ENCODE data around the gene PKD1. TPM values are rescaled to one million over a fixed set of nuclear protein-coding genes. Genes with fewer than 3 reads are reported as not detected.

Gene PKD1
- total and polyA plus RNA-seq, 2 of the 13 experiments (the other 11 are each of a cell fraction or from before 2014, with no cell fraction given) = 22.1 to 23.0 TPM

DNA sequence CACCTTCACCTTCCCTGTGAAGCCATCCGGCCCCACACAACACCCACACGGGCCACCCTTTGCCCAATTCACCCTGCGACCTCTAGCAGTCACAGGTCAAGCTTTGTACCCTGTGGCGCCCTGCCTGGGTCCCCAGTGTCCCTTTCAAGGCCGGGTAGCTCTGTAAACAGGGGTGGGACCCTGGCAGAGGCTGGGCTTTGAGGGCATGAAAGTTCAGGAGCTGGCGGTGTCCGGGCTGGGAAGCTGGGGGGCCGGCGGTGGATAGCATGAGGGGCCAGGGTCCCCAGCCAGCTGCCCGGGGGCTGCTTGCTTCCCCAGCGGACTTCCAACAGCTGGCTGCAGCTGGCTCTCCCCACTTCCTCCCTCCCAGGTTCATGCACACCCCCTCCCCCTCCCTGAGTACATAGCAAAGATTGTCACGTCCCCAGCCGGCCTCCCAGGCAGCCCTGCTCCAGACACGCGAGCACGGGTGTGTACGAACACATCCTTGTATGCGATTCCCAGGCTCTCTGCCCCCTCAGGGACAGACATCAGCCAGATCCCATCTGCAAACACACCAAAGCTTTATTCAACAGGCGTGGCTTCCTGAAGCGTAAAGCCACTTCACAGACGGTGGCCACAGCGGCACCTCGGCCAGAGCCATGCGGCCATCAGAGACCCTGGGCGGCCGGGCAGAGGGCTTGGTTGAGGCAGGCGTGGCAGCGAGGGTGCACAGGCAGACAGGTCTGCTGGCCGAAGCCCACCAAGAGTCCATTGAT is 96.2 kb downstream of the PKD1 start (continued):
- TF ChIP-seq CBFB (CRISPR knock-in tag; IDR thresholded peaks at IDR 0.05) (no peak), ZNF607 (CRISPR knock-in tag; IDR thresholded peaks at IDR 0.05; ENCODE audit: borderline replicate concordance) (peak; percentile 68), SIX1 (CRISPR knock-in tag; IDR thresholded peaks at IDR 0.05; ENCODE audit: borderline replicate concordance) (no peak), PAF1 (CRISPR knock-in tag; IDR thresholded peaks at IDR 0.05) (peak; percentile 46), ZNF614 (CRISPR knock-in tag; IDR thresholded peaks at IDR 0.05; ENCODE audit: borderline replicate concordance) (peak; percentile 39; the same call in 1 of the 2 replicates), ZFP82 (CRISPR knock-in tag; IDR thresholded peaks at IDR 0.05; ENCODE audit: borderline replicate concordance) (peak; percentile 60; the same call in 1 of the 2 replicates), LCORL (IDR thresholded peaks at IDR 0.05) (no peak), LCORL (CRISPR knock-in tag; IDR thresholded peaks at IDR 0.05) (peak; percentile 96), ZNF839 (CRISPR knock-in tag; IDR thresholded peaks at IDR 0.05; ENCODE audit: borderline replicate concordance) (no peak), ZNF564 (CRISPR knock-in tag; IDR thresholded peaks at IDR 0.05) (no peak)
- TF ChIP-seq, protein P1, sequence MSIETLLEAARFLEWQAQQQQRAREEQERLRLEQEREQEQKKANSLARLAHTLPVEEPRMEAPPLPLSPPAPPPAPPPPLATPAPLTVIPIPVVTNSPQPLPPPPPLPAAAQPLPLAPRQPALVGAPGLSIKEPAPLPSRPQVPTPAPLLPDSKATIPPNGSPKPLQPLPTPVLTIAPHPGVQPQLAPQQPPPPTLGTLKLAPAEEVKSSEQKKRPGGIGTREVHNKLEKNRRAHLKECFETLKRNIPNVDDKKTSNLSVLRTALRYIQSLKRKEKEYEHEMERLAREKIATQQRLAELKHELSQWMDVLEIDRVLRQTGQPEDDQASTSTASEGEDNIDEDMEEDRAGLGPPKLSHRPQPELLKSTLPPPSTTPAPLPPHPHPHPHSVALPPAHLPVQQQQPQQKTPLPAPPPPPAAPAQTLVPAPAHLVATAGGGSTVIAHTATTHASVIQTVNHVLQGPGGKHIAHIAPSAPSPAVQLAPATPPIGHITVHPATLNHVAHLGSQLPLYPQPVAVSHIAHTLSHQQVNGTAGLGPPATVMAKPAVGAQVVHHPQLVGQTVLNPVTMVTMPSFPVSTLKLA (IDR thresholded peaks at IDR 0.05) = peak; percentile 48; the same call in 1 of the 2 replicates
- TF ChIP-seq, protein P2, sequence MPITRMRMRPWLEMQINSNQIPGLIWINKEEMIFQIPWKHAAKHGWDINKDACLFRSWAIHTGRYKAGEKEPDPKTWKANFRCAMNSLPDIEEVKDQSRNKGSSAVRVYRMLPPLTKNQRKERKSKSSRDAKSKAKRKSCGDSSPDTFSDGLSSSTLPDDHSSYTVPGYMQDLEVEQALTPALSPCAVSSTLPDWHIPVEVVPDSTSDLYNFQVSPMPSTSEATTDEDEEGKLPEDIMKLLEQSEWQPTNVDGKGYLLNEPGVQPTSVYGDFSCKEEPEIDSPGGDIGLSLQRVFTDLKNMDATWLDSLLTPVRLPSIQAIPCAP (CRISPR knock-in tag; IDR thresholded peaks at IDR 0.05; ENCODE audit: low read depth) = no peak
- TF ChIP-seq, protein P3, sequence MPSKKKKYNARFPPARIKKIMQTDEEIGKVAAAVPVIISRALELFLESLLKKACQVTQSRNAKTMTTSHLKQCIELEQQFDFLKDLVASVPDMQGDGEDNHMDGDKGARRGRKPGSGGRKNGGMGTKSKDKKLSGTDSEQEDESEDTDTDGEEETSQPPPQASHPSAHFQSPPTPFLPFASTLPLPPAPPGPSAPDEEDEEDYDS (CRISPR knock-in tag; IDR thresholded peaks at IDR 0.05) = peak; percentile 42; the same call in 1 of the 2 replicates
- TF ChIP-seq, protein P4, sequence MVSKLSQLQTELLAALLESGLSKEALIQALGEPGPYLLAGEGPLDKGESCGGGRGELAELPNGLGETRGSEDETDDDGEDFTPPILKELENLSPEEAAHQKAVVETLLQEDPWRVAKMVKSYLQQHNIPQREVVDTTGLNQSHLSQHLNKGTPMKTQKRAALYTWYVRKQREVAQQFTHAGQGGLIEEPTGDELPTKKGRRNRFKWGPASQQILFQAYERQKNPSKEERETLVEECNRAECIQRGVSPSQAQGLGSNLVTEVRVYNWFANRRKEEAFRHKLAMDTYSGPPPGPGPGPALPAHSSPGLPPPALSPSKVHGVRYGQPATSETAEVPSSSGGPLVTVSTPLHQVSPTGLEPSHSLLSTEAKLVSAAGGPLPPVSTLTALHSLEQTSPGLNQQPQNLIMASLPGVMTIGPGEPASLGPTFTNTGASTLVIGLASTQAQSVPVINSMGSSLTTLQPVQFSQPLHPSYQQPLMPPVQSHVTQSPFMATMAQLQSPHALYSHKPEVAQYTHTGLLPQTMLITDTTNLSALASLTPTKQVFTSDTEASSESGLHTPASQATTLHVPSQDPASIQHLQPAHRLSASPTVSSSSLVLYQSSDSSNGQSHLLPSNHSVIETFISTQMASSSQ (IDR thresholded peaks at IDR 0.05; ENCODE audit: low read depth) = peak; percentile 68; the same call in 1 of the 2 replicates
- TF ChIP-seq, protein P4 (CRISPR knock-in tag; IDR thresholded peaks at IDR 0.05; ENCODE audit: borderline replicate concordance) = peak; percentile 67; the same call in 1 of the 2 replicates
- TF ChIP-seq, protein P5, sequence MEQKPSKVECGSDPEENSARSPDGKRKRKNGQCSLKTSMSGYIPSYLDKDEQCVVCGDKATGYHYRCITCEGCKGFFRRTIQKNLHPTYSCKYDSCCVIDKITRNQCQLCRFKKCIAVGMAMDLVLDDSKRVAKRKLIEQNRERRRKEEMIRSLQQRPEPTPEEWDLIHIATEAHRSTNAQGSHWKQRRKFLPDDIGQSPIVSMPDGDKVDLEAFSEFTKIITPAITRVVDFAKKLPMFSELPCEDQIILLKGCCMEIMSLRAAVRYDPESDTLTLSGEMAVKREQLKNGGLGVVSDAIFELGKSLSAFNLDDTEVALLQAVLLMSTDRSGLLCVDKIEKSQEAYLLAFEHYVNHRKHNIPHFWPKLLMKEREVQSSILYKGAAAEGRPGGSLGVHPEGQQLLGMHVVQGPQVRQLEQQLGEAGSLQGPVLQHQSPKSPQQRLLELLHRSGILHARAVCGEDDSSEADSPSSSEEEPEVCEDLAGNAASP (CRISPR knock-in tag; IDR thresholded peaks at IDR 0.05; ENCODE audit: borderline replicate concordance) = peak; percentile 65; the same call in 1 of the 2 replicates
